ENCODE data around the gene AGBL4.
A peak's percentile ranks its signal among the peaks of the same experiment; 100 is the strongest.

AGBL4 gene

GRCh38 chr1:48889082-48889481 is 1134.7 kb downstream of the AGBL4 start:
- DNase-seq (ENCODE audit: low spot score), result no peak

GRCh38 chr1:48887796-48888195 is 1136.0 kb downstream of the AGBL4 start:
- no peak for DNase-seq (ENCODE audit: low spot score)

GRCh38 chr1:48882020-48882419 is 1141.7 kb downstream of the AGBL4 start:
- DNase-seq (ENCODE audit: low spot score), result no peak

DNA sequence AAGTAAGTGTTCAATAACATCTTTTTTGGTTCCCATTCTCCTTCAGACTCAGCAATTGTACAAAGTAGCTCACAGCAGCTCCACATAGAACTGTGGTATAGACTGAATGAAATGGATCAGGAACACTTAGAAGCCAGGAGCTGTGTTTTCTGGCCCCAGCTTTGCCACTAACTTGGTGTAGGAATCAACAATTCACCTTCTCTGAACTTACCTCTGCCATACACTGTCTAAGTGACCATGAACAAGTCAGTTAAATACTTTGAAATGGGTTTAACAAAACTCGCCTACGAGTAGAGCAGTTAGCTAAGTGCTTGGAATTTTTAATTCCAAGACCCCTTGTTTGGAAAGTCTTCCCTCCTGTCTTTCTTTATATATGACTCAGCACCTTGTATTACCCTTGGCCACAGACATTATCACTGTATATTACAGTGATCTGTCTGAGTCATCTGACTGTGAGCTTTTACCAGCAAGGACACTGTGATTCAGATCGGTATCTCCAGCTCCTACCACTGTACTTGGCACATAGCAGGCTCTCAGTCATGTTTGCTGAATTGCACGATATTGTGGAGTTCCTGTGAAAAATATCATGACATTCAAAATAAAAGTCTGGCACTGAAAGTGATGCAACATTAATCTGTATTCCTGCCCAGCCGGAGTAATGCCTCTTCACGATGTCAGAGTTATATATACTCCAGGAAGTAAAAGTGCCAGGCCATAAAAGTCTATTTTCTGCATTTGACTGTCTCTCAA is 1145.4 kb downstream of the AGBL4 start:
- peak; percentile 28 for DNase-seq (ENCODE audit: low spot score)

DNA sequence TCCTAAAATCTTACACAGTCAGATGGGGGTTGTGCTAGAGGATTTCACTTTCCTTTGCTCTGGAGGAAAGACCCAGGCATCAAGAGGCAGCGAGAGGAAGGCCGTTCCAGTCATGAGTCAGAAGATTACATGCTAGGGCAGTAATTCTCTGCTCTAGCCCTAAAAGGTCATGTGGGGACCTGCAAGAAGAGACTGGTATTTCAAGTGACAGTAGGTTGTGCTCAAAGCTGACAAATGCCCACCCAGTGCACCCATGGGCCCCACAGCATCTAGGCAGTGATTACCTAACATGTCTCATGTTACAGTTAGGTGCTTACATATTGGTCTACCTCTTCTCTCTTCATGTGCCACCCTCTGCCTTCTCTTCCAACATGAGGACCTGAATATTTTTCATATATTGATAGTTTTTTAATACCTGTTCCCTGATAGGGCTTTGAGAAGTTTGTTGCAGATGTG is 1147.4 kb downstream of the AGBL4 start:
- no peak for DNase-seq (ENCODE audit: low spot score)

- DNase-seq (ENCODE audit: low spot score), result no peak
These were observed 1148.0 kb downstream of the AGBL4 start for GRCh38 chr1:48875552-48876329.

- no peak for DNase-seq (ENCODE audit: low spot score)
These were observed 1149.8 kb downstream of the AGBL4 start for GRCh38 chr1:48873944-48874343.

- DNase-seq (ENCODE audit: low spot score), result no peak
These were observed 1153.2 kb downstream of the AGBL4 start for GRCh38 chr1:48870596-48870995.

- no peak for DNase-seq (ENCODE audit: low spot score)
These were observed 1154.4 kb downstream of the AGBL4 start for GRCh38 chr1:48869116-48869893.

GRCh38 chr1:48864913-48865312 is 1158.8 kb downstream of the AGBL4 start:
- no peak for DNase-seq (ENCODE audit: low spot score)

GRCh38 chr1:48859456-48859855 is 1164.3 kb downstream of the AGBL4 start:
- no peak for DNase-seq (ENCODE audit: low spot score)

- DNase-seq (ENCODE audit: low spot score), result no peak
These were observed 1165.4 kb downstream of the AGBL4 start for GRCh38 chr1:48858200-48858920.

- DNase-seq (ENCODE audit: low spot score), result no peak
These were observed 1170.7 kb downstream of the AGBL4 start for GRCh38 chr1:48853006-48853405.

DNA sequence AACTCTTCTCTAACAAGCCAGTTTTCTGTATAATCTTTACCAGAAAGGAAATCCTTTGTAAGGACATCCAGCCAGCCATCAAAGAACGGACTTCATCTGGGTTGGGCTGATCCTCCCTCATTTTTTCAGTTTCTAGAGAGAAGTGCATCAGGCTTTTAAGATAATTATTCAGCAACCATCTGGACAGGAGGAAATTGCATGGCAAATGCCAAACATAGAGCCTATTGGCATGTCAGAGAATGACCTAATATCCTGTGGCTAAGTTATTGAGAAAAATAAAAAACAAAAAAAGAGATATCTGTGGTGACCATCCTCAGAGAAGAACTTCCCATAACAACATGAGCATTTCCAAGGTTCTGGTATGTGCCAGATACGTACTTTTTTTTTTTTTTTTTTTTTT is 1172.1 kb downstream of the AGBL4 start:
- no peak for DNase-seq (ENCODE audit: low spot score)

DNA sequence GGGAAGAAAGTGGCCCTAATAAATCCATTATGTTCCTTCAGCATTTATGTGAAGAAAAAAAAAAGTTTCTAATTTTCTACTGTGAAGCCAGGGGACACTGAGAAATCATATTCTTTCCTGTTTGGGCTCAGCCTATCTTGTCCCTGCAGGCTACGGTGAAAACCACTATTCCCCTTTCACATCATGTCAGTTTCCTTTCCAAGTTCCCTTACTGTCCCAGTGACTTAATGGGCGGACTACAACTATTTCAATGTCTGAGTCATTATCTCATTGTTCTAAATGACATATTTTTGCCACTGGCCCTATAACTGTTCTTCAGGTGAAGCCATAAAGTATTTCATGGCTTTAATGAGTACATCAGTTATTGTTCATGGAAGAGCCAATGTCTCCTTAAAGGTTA is 1175.7 kb downstream of the AGBL4 start:
- DNase-seq (ENCODE audit: low spot score), result no peak

GRCh38 chr1:48846441-48846840 is 1177.3 kb downstream of the AGBL4 start:
- DNase-seq (ENCODE audit: low spot score), result no peak

DNA sequence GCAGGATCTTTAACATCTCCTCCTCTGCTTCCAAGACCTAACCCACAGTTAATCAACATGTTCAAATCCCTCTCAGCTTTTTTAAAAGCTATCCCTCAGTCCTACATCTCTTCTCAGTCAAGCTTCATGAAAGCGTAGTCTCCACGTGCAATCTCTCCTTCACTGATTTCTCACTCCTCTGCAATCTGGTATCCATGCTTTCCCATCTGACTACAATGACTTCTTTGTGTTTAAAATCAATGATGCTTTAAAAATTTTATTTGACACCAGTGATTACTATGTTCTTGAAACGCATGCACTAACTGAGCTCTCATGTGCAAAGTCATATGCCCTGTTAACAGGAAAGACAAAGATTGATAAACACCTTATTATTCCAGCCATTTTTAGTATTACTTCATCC is 1179.6 kb downstream of the AGBL4 start:
- DNase-seq (ENCODE audit: low spot score), result no peak

- no peak for DNase-seq (ENCODE audit: low spot score)
These were observed 1181.8 kb downstream of the AGBL4 start for GRCh38 chr1:48841966-48842365.

GRCh38 chr1:48841461-48841860 is 1182.3 kb downstream of the AGBL4 start:
- DNase-seq (ENCODE audit: low spot score), result no peak

DNA sequence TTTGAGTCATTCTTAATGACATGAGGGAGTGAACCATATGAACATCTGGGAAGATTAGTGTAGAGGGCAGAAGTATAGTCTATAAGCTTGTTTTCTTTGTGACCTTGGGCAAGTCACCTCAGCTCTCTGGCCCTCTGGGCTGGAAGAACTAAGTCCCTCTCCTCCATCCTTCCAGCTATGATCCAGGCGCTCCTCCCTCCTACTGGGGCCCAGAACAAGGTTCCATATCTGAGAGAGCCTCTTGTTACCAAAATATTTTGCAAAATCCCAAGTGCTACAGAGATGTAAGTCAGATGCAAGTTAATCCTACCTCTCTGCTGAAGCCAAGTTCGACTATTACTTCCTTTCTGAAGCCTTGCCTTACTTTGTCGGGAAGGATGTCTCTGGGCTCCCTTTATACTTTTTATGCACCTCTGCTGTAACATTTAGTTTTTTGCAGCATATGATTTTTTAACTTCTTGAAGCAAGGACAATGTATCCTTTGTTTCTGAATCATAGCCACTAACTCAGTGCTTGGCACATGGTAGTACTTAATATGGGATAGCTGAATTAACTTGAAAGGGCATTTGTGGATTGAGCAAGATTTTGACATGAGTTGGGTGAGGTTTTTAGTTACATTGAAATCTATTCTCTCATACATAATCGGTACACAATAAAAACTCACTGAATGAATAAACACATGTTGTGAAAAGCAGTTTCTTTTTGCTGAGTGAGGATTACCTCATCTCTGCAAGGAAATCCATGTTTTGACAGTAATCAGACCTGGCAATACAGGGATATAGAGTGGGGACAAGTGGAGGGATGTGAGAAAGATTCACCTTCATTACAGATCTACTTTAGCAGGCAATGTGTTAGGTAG is 1192.4 kb downstream of the AGBL4 start:
- no peak for DNase-seq (ENCODE audit: low spot score)

DNA sequence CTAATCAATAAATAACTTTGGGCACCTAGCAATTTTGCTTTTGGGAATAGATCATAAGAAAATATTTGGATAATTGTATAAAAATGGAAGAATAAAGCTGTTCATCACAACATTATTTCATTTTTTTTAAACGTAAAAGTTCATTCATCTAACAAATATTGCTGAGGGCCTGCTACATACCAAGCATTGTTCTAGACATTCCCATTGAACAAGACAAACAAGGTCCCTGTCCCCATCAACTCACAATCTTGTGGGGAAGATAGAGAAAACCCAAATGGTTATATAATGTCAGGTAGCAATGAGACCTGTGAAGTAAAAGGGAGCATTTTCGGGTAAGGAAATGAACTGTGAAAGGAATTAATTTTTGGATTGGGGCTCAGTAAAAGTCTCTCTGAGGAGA is 1193.0 kb downstream of the AGBL4 start:
- no peak for DNase-seq (ENCODE audit: low spot score)
